HPDE6-E6E7 (cell line): ENCODE results near the gene CD276.
"Not testable (repeated sequence)": the region's sequence is repeated elsewhere in the genome, so short reads cannot be mapped to it uniquely, and the experiment has no call there.

ENCODE experiments used
- DNase-seq: peaks from one replicate; pipeline ENCODE4 v3.0.0; 2011; ENCODE audit warnings: missing footprints; ENCODE audit errors: extremely low spot score

The CD276 gene

DNA sequence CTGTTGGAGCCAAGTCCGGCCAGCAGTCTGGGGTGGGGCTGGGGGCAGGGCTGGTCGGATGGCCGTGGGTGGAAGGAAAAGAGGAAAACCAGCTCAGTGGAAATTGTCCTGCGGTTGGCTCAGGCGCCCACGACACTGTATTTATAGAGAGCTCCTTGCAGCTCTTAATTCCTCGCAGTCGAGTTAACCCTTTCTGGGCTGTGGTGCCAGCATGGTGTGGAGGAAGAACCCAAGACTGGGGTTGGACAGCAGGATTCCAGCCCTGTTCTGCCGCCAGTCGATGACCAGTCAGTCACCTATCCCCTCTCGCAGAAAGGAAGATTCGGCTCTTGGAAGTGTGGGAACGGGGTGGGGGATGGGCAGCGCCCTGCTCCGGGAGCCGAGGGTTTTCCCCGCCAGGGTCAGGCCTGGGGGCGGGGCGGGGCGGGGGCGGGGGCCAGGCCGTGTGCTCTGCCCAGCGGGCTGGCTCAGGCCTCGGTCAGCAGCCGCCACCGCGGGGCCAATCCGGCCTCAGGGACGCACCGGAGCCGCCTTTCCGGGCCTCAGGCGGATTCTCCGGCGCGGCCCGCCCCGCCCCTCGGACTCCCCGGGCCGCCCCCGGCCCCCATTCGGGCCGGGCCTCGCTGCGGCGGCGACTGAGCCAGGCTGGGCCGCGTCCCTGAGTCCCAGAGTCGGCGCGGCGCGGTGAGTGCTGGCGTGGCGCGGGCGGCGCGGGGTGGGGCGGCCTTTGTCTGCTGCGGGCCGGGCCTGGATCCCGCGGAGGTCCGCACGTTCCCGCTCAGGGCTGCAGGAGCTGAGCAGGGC, at the start of gene CD276:
Gene CD276, plus strand, starts transcription at position 607 of the 804 bp plus-strand sequence. CDS start 15,257 bp downstream, outside the sequence.
- peak; percentile 29 for DNase-seq

GRCh38 chr15:73637527-73637926, 46.7 kb upstream of the CD276 start:
- DNase-seq = no peak

GRCh38 chr15:73639464-73639863, 44.7 kb upstream of the CD276 start:
- DNase-seq = not testable (repeated sequence)

DNA sequence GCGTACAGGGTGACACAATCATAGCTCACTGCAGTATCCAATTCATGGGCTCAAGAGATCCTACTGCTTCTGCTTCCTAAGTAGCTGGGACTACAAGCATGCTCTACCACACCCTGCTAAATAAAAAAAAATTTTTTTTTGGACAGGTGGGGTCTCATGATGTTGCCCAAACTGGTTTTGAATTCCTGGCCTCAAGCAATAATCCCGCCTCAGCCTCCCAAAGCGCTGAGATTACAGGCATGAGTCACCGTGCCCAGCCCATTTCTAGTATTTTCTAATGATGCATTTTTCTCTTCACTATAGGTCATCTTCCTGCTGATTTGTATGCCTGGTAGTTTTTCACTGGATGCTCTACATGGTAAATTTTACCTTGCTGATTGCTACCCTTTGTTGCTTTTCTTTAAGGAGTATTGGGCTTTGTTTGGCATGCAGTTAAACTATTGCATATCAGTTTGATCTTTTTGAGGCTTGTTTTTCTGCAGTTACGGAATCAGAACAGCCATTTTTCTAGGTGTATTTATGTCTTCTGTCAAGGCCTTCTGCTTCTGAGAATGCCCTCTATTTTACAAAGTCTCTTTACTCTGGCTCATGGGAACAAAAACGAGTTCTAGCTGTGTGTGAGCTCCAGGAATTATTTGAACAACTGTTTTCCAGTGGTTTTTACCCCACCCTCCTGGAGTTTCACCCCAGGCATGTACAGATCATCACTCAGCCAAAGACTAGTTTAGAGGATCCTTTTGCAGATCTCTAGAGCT, 36.7 kb upstream of the CD276 start:
- no peak for DNase-seq

DNA sequence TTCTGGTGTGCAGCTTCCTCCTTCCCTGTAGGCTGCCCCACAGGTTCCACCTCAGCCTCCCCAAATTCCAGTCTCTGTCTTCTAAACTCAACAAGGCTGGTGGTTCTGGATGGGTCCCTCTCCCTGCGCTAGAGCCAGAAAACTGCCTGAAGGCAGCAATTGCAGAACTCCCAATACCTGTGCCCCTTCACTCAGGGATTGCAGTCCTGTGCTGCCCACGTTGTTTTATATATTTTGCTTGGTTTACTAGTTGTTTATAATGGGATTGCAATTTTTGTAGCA, 36.2 kb upstream of the CD276 start:
- DNase-seq = no peak

DNA sequence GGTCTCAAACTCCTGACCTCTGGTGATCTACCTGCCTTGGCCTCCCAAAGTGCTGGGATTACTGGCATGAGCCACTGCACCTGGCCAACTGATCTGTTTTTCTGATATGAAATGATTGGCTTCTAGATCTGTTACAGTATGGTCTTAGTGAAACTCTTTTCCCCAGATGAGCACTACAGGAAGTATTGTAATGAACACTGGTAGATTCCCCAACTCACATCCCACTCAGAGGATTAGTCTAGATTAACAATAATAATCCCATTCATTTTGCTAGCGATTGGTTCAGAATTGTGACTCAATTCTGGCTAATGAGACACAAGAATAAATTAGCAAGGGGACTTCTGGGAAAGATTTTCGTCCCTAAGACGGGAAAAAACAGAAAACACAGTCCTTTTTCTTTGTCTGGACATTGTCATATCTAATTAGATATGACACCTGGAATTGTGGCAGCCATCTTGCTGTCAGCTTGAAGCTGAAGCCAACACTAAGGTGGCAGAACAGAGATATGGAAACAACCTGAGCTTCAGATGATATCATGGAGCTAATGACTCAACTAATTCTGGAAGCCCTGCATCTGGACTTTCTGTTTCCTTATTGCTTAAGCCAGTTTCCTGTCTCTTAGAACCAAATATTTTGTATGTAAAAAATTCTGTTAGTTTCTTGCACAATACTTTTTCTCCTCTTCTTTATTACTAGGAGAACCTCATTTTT, 33.6 kb upstream of the CD276 start:
- DNase-seq = peak; percentile 60

GRCh38 chr15:73654659-73655058, 29.5 kb upstream of the CD276 start:
- DNase-seq = no peak

DNA sequence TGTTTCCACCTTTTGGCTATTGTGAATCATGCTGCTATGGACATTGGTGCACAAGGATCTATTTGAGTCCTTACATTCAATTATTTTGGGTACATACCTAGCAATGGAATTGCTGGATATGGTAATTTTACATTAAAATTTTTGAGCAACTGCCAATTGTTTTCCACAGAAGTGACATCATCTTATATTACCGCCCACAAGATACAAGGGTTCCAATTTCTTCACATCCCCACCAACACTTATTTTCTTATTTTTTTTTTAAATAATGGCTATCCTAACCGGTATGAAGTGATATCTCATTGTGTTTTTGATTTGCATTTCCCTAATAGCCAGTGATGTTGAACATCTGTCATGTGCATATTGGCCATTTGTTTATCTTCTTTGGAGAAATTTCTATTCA, 28.5 kb upstream of the CD276 start:
- DNase-seq = no peak

DNA sequence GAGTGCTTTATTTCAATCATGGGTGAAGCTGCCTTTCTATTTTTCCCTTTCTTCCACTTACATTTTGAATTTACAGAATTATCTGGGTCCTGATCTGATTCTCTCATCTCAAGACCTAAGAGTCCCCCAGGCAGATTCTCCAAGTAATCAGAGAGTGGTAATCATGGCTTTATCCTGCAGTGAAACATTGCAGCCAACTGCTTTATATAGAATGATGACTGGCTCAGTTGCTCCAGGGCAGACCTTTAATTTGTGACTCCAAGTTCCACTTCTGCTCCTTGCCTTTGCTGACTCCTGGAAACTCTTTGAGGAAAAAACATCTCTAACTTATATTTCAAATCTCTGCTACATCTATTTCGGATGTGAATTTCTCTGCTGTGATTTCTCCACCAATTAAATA, 25.5 kb upstream of the CD276 start:
- no peak for DNase-seq

- no peak for DNase-seq
Observed at GRCh38 chr15:73660455-73660854, 23.7 kb upstream of the CD276 start.

DNA sequence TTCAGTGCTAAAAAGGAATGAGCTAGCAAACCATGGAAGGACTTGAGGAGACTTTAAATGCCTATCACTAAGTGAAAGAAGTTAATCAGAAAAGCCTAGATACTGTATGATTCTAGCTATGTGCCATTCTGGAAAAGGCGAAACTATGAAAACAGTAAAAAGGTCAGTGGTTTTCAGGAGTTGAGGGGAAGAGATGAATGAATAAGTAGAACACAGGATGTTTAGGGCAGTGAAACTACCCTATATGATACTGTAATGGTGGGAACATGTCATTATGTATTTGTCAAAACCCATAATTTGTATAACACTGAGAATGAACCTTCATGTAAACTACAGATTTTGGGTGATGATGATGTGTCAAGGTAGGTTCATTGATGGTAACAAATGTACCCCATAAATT, 9.6 kb upstream of the CD276 start:
- DNase-seq = no peak

GRCh38 chr15:73677146-73677607, 7.0 kb upstream of the CD276 start:
- DNase-seq = peak; percentile 46

GRCh38 chr15:73677733-73678132, 6.5 kb upstream of the CD276 start:
- DNase-seq = no peak

- no peak for DNase-seq
Observed at GRCh38 chr15:73678498-73678897, 5.7 kb upstream of the CD276 start.

DNA sequence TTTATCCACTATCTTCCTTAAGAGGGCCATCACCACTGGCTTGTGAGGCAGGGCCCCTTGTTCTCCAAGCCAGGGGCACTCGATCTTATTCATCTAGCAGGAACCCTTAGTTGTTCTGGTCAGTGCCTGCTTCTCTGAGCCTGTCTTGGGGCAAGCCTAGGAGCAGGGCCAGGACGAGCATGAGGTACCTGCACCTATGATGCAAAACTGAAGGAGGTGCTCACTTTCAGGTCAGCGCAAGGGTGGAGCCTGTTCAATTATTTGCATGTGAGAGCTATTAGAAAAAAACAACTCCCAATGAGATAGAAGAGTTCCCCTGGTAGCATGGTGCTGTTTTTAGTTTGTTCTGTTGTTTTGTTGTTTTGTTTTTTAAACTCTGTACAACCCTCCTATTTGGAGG, 5.0 kb upstream of the CD276 start:
- DNase-seq = no peak

- DNase-seq = no peak
Observed at GRCh38 chr15:73679964-73680363, 4.2 kb upstream of the CD276 start.

DNA sequence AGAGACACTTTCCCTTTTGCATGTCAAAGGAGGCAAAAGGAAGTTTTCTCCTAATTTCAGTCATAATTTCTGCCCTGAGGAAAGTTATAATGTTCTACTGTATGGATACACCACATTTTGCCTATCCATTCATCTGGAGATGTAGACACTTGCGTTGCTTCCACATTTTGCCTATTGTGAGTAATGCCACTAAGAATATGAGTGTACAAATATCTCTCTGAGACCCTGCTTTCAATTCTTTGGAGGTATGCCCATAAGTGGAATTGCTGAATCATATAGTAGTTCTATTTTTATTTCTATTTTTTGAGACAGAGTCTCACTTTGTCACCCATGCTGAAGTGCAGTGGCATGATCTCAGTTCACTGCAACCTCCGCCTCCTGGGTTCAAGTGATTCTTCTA, 3.6 kb upstream of the CD276 start:
- DNase-seq = no peak

- no peak for DNase-seq
Observed at GRCh38 chr15:73681063-73681462, 3.1 kb upstream of the CD276 start.

DNA sequence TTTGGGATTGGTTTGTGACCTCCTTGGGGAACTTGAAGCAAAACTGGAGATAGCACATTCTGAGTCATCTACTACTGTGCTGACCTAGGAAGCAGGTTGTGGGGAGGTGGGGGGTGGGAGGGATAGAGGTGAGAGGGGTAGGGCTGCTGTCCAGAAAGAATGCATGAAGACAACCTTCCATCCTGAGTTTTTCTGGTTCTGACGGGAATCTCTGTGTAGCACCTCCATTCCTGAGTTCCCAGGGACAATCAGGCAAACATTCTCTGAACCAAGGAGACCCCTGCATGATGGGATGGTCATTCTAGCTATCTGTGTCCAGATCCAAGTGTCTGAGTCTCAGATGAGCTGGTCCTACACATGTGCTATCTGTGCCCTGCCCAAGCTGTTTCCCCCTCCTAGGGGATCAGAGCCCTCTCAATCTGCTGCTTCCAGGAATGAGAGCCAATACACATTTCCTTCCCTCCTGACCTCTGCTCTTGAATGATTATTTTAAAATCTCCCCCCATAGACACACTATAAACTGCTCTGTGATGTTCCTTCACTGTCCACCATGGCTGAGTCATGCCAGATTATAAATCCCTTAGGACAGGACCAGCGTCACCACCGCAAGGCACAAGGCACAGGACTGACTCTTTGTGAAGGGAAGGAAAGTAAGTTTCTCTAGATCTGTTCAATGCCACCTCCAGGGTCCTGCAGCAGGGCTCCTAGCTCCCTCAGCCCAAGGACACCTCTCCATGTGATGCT, 2.2 kb upstream of the CD276 start:
- DNase-seq = no peak

DNA sequence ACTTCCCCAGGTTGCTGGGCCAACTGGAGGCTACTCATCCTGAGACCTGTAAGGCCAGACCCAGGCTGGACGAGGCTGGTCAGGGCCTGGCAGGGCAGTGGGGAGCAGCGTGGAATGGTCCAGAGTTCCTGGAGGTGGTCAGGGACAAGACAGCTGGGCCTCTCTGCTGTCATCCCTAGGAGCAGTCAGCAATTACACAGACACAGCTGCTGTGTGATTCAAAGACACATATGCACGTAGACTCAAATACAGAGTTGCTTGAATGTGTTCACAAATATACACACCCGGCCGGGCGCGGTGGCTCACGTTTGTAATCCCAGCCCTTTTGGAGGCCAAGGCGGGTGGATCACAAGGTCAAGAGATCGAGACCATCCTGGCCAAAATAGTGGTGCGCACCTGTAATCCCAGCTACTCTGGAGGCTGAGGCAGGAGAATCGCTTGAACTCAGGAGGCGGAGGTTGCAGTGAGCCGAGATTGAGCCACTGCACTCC, 1.5 kb upstream of the CD276 start:
- DNase-seq = no peak

GRCh38 chr15:73683257-73683776, 866 bp upstream of the CD276 start:
- no peak for DNase-seq
